HG03139 (cell line): ENCODE results near the gene CDT1.
A peak's percentile ranks its signal among the peaks of the same experiment; 100 is the strongest.

Experiments
- ATAC-seq: cut with Tn5 transposase; IDR thresholded peaks from one replicate; pipeline ENCODE4 v1.9.1; 2021; ENCODE audit not compliant: unreplicated experiment

Gene CDT1

GRCh38 chr16:88803264-88803987, at the start of gene CDT1:
Gene CDT1, plus strand, starts transcription at chr16:88803789. Its CDS starts 43 bp downstream, at chr16:88803832.
- ATAC-seq = peak; percentile 34

GRCh38 chr16:88754109-88754911, 49.3 kb upstream of the CDT1 start:
- ATAC-seq = no peak

- ATAC-seq = no peak
Observed at GRCh38 chr16:88754912-88755744, 48.5 kb upstream of the CDT1 start.

GRCh38 chr16:88755745-88756443, 47.7 kb upstream of the CDT1 start:
- no peak for ATAC-seq

- ATAC-seq = no peak
Observed at GRCh38 chr16:88758227-88758943, 45.2 kb upstream of the CDT1 start.

GRCh38 chr16:88758944-88759244, 44.7 kb upstream of the CDT1 start:
- no peak for ATAC-seq

- no peak for ATAC-seq
Observed at GRCh38 chr16:88759245-88759975, 44.2 kb upstream of the CDT1 start.

- ATAC-seq = no peak
Observed at GRCh38 chr16:88759976-88760350, 43.6 kb upstream of the CDT1 start.

GRCh38 chr16:88760424-88761142, 43.0 kb upstream of the CDT1 start:
- ATAC-seq = no peak

- no peak for ATAC-seq
Observed at GRCh38 chr16:88761143-88761534, 42.5 kb upstream of the CDT1 start.

- ATAC-seq = no peak
Observed at GRCh38 chr16:88761830-88762229, 41.8 kb upstream of the CDT1 start.

GRCh38 chr16:88762258-88762870, 41.2 kb upstream of the CDT1 start:
- ATAC-seq = no peak

- no peak for ATAC-seq
Observed at GRCh38 chr16:88762941-88763340, 40.6 kb upstream of the CDT1 start.

GRCh38 chr16:88763502-88764053, 40.0 kb upstream of the CDT1 start:
- ATAC-seq = no peak

GRCh38 chr16:88764080-88764479, 39.5 kb upstream of the CDT1 start:
- ATAC-seq = no peak

GRCh38 chr16:88764913-88765349, 38.7 kb upstream of the CDT1 start:
- ATAC-seq = no peak

GRCh38 chr16:88766975-88767374, 36.6 kb upstream of the CDT1 start:
- ATAC-seq = no peak

GRCh38 chr16:88767546-88768070, 36.0 kb upstream of the CDT1 start:
- no peak for ATAC-seq
